NCI-H2081 treated with DMSO at 0.1 percent for 48 hours (cell line): ENCODE measurements around the gene SLC25A36.
"Not testable (repeated sequence)": the region's sequence is repeated elsewhere in the genome, so short reads cannot be mapped to it uniquely, and the experiment has no call there.

Experiments
- DNase-seq: peaks from one replicate; lab custom pipeline; 2025; lab: John Stamatoyannopoulos, UW

Gene SLC25A36

GRCh38 chr3:140995881-140996280 is 54.2 kb downstream of the SLC25A36 start:
- no peak for DNase-seq

GRCh38 chr3:141000027-141000663 is 58.5 kb downstream of the SLC25A36 start:
- DNase-seq, result peak; percentile 31

GRCh38 chr3:141000686-141001085 is 59.0 kb downstream of the SLC25A36 start:
- DNase-seq, result no peak

- DNase-seq, result no peak
These were observed 64.7 kb downstream of the SLC25A36 start for GRCh38 chr3:141006344-141006743.

- no peak for DNase-seq
These were observed 67.9 kb downstream of the SLC25A36 start for GRCh38 chr3:141009496-141009895.

- no peak for DNase-seq
These were observed 69.8 kb downstream of the SLC25A36 start for GRCh38 chr3:141011232-141011996.

GRCh38 chr3:141011997-141012262 is 70.3 kb downstream of the SLC25A36 start:
- no peak for DNase-seq

- no peak for DNase-seq
These were observed 70.9 kb downstream of the SLC25A36 start for GRCh38 chr3:141012571-141012970.

GRCh38 chr3:141015481-141015880 is 73.8 kb downstream of the SLC25A36 start:
- DNase-seq, result no peak

GRCh38 chr3:141017366-141018322 is 76.0 kb downstream of the SLC25A36 start:
- not testable (repeated sequence) for DNase-seq

GRCh38 chr3:141019244-141019643 is 77.6 kb downstream of the SLC25A36 start:
- no peak for DNase-seq

GRCh38 chr3:141020143-141020830 is 78.7 kb downstream of the SLC25A36 start:
- DNase-seq, result no peak

- no peak for DNase-seq
These were observed 79.6 kb downstream of the SLC25A36 start for GRCh38 chr3:141021261-141021660.
